OCI-LY3 (cell line): Measurements from ENCODE around the gene SCGB1C2.

ENCODE experiments used
- H2AFZ ChIP-seq: fragments of 200-600, 300-600 bp; shearing (Covaris generic); 2 replicates; pipeline ENCODE4 v1.6.0; 2014; ENCODE audit warnings: antibody characterized with exemption, low read depth, low read length
- H3K27ac ChIP-seq: fragments of 200-600, 300-600 bp; sonication (generic); 2 replicates; pipeline ENCODE4 v1.5.1; 2014; ENCODE audit warnings: mild to moderate bottlenecking, low read length, moderate library complexity, mixed read lengths
- H3K27me3 ChIP-seq: fragments of 200-600, 300-600 bp; sonication (generic); 2 replicates; pipeline ENCODE4 v1.6.1; 2014; ENCODE audit warnings: low read depth, low read length, mixed read lengths
- H3K36me3 ChIP-seq: fragments of 200-600, 300-600 bp; sonication (generic); replicated peaks from 2 replicates; pipeline ENCODE3; 2014; ENCODE audit warnings: low read depth, low read length, mixed read lengths
- H3K4me1 ChIP-seq: fragments of 300-600, 200-600 bp; sonication (generic); 2 replicates; pipeline ENCODE4 v1.6.1; 2014; ENCODE audit warnings: low read length, mixed read lengths
- H3K4me2 ChIP-seq: fragments of 200-600, 300-600 bp; sonication (generic); 2 replicates; pipeline ENCODE4 v1.6.1; 2014; ENCODE audit warnings: low read length, mixed read lengths
- H3K4me3 ChIP-seq: fragments of 300-600, 200-600 bp; sonication (generic); 2 replicates; pipeline ENCODE4 v1.5.1; 2014; ENCODE audit warnings: antibody characterized with exemption, mild to moderate bottlenecking, low read length, moderate library complexity
- H3K79me2 ChIP-seq: fragments of 300-600, 200-600 bp; shearing (Covaris generic); 2 replicates; pipeline ENCODE4 v1.6.1; 2014; ENCODE audit warnings: mild to moderate bottlenecking, low read length, mixed read lengths
- H3K9ac ChIP-seq: fragments of 300-600, 200-600 bp; shearing (Covaris generic); 2 replicates; pipeline ENCODE4 v1.6.0; 2014; ENCODE audit warnings: mild to moderate bottlenecking, low read length, moderate library complexity
- H3K9me3 ChIP-seq: fragments of 200-600, 300-600 bp; shearing (Covaris generic); 2 replicates; pipeline ENCODE4 v1.6.1; 2014; ENCODE audit warnings: low read length, mixed read lengths; ENCODE audit not compliant: insufficient read depth
- H4K20me1 ChIP-seq: fragments of 200-600, 300-600 bp; sonication (generic); 2 replicates; pipeline ENCODE4 v1.6.1; 2016; ENCODE audit warnings: low read length, mixed read lengths; ENCODE audit not compliant: insufficient read depth
- EZH2phosphoT487 ChIP-seq: fragments of 200-600 bp; shearing (Covaris generic); IDR thresholded peaks from 2 replicates; pipeline ENCODE4 v1.6.1; 2018; ENCODE audit warnings: antibody characterized with exemption, mixed run types, low read depth
- TF ChIP-seq, protein P1 (sequence below): fragments of 200-600, 300-600 bp; sonication (generic); IDR thresholded peaks from 2 replicates; pipeline ENCODE4 v1.5.1; 2014; ENCODE audit warnings: antibody characterized with exemption, low read length, low read depth

Gene SCGB1C2

DNA sequence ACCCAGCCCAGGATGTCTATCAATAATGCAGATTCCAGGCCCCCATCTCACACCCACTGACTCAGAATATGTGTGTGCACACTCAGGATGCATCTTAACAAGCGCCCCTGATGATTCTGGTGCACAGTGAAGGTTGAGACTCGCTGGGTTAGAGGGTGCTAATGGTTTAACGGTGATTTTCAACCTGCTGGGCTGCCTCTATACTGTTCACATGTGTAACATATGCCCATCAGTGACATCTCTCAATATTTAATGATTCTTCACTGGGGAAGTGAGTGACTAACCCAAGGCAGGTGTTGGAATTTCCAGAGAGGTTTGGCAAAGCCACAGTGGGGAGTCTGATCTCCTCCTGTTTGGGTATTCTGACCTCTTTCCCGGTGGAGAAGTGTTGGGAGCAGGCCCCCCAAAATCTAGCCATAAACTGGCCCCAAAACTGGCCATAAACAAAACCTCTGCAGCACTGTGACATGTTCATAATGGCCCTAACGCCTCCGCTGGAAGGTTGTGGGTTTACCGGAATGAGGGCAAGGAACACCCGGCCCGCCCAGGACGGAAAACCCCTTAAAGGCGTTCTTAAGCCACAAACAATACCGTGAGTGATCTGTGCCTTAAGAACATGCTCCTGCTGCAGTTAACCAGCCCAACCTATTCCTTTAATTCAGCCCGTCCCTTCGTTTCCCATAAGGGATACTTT, 48.2 kb downstream of the SCGB1C2 start:
- peak overlapping the region; percentile 45; the same call in 1 of the 2 replicates for H3K9ac ChIP-seq
- H3K4me1 ChIP-seq = peaks cover 53% of the 10 kb centered on the region
- H3K36me3 ChIP-seq = no peaks in the 10 kb centered on the region
- peak overlapping the region; percentile 60 for H3K27ac ChIP-seq
- TF ChIP-seq, protein P1, sequence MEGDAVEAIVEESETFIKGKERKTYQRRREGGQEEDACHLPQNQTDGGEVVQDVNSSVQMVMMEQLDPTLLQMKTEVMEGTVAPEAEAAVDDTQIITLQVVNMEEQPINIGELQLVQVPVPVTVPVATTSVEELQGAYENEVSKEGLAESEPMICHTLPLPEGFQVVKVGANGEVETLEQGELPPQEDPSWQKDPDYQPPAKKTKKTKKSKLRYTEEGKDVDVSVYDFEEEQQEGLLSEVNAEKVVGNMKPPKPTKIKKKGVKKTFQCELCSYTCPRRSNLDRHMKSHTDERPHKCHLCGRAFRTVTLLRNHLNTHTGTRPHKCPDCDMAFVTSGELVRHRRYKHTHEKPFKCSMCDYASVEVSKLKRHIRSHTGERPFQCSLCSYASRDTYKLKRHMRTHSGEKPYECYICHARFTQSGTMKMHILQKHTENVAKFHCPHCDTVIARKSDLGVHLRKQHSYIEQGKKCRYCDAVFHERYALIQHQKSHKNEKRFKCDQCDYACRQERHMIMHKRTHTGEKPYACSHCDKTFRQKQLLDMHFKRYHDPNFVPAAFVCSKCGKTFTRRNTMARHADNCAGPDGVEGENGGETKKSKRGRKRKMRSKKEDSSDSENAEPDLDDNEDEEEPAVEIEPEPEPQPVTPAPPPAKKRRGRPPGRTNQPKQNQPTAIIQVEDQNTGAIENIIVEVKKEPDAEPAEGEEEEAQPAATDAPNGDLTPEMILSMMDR = no peak
- no peak for TF ChIP-seq EZH2phosphoT487
- H3K79me2 ChIP-seq = no peaks in the 10 kb centered on the region
- peak overlapping the region; percentile 56 for H3K4me2 ChIP-seq
- no peaks in the 10 kb centered on the region for H3K27me3 ChIP-seq
- H3K4me3 ChIP-seq = peak overlapping the region; percentile 36
- H2AFZ ChIP-seq = no peak overlapping the region; the same call in 1 of the 2 replicates
- H3K9me3 ChIP-seq = no peaks in the 10 kb centered on the region
- no peaks in the 10 kb centered on the region for H4K20me1 ChIP-seq

DNA sequence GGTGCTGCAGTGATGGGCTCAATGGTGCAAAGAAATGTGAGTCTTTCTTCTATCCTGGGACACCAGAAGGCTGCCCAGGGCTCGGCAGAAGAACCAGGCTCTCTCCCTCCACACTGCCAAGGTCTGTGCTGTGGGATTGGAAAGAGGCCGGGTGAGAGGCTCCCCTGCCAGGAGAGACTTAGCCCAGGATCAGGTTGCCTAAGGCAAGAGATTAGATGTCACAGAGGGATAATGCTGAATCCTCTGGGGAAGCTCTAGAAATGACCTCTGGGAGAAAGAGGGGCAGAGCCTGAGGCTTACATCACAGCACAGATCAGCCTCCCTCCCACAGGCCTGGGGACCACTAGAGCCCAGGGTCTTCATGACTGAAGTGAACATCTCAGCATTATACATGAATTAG, 49.8 kb downstream of the SCGB1C2 start:
- Histone ChIP-seq H3K4me3 (no peak overlapping the region), H3K27ac (peak overlapping the region; percentile 60; the same call in 1 of the 2 replicates), H3K79me2 (no peaks in the 10 kb centered on the region), H2AFZ (no peak overlapping the region), H3K9ac (no peak overlapping the region), H3K4me2 (0 out of 2 replicates have a peak overlapping the region, but pooled peaks have one; percentile 56), H4K20me1 (no peaks in the 10 kb centered on the region), H3K9me3 (no peaks in the 10 kb centered on the region), H3K27me3 (no peaks in the 10 kb centered on the region), H3K4me1 (peaks cover 53% of the 10 kb centered on the region), H3K36me3 (no peaks in the 10 kb centered on the region)
- TF ChIP-seq, protein P1 = no peak
- no peak for TF ChIP-seq EZH2phosphoT487
